Panc1 (cell line): ENCODE data around the gene ARFRP1. TPM values are rescaled to one million over a fixed set of nuclear protein-coding genes. Genes with fewer than 3 reads are reported as not detected.
"Not testable (repeated sequence)": the region's sequence is repeated elsewhere in the genome, so short reads cannot be mapped to it uniquely, and the experiment has no call there.

Experiments
- ATAC-seq: fragments of 200-7000 bp; cut with Tn5 transposase; 2 replicates; pipeline ENCODE4 v1.9.1; 2020; ENCODE audit warnings: mild to moderate bottlenecking, moderate library complexity
- BruUV-seq: library from RNA; stranded (reverse); fragments of 400-500 nt; replicated peaks from 2 replicates; lab custom pipeline; 2021; lab: Mats Ljungman, UMichigan
- CTCF ChIA-PET: fragments of 300-600 bp; sonication (Branson Sonifier 250); formaldehyde crosslinking; loops from one replicate; lab custom pipeline; 2022; ENCODE audit warnings: antibody characterized with exemption; lab: Charles Lee
- POLR2A ChIA-PET: fragments of 300-600 bp; sonication (Branson Sonifier 250); formaldehyde crosslinking; loops from one replicate; lab custom pipeline; 2022; ENCODE audit warnings: antibody characterized with exemption; lab: Charles Lee
- DNase-seq: peaks from one replicate; pipeline ENCODE4 v3.0.0-alpha.2; 2010; ENCODE audit warnings: low read depth, low spot score
- H3K27ac ChIP-seq: 2 replicates; pipeline ENCODE4 v1.5.1; 2011; ENCODE audit warnings: mild to moderate bottlenecking, low read length, inconsistent platforms
- H3K27me3 ChIP-seq: fragments of 200-500 bp; sonication (Bioruptor generic); 2 replicates; pipeline ENCODE4 v1.6.0; 2014; ENCODE audit warnings: low read length, inconsistent platforms; ENCODE audit not compliant: control insufficient read depth, insufficient read depth
- H3K36me3 ChIP-seq: fragments of 200-500 bp; sonication (Bioruptor generic); 2 replicates; pipeline ENCODE4 v1.5.1; 2014; ENCODE audit warnings: inconsistent platforms, mild to moderate bottlenecking, low read length, moderate library complexity; ENCODE audit not compliant: control insufficient read depth, insufficient read depth
- H3K4me1 ChIP-seq: 2 replicates; pipeline ENCODE4 v1.5.1; 2011; ENCODE audit warnings: inconsistent platforms, mild to moderate bottlenecking, low read length, moderate library complexity; ENCODE audit not compliant: control insufficient read depth, insufficient read depth
- H3K4me3 ChIP-seq, 2 experiments: 2 replicates each; pipeline ENCODE4 v1.5.1; 2011 to 2012; ENCODE audit warnings: low read depth in 2 of 2, low read length in 2 of 2, mild to moderate bottlenecking in 2 of 2, inconsistent platforms in 1 of 2, moderate library complexity in 1 of 2
- H3K9me3 ChIP-seq: fragments of 200-500 bp; sonication (Bioruptor generic); 2 replicates; pipeline ENCODE4 v1.5.1; 2014; ENCODE audit warnings: low read depth, mild to moderate bottlenecking, inconsistent platforms, low read length, moderate library complexity; ENCODE audit not compliant: control insufficient read depth, insufficient read depth
- CTCF ChIP-seq: fragments of 450-650 bp; IDR thresholded peaks from 2 replicates; pipeline ENCODE4 v1.5.1; 2017; ENCODE audit warnings: mild to moderate bottlenecking
- POLR2AphosphoS5 ChIP-seq: IDR thresholded peaks from 2 replicates; pipeline ENCODE4 v1.6.1; 2012; ENCODE audit warnings: mild to moderate bottlenecking, low read depth, low read length, moderate library complexity
- REST ChIP-seq, 2 experiments: IDR thresholded peaks; 2 replicates each; pipeline ENCODE4 v1.6.1; 2011 to 2012; ENCODE audit warnings: low read depth in 2 of 2, control low read depth in 1 of 2, low read length in 1 of 2, mild to moderate bottlenecking in 1 of 2, moderate library complexity in 1 of 2; ENCODE audit not compliant: insufficient read depth in 1 of 2
- SIN3A ChIP-seq: IDR thresholded peaks from 2 replicates; pipeline ENCODE4 v1.6.1; 2012; ENCODE audit warnings: low read depth, mild to moderate bottlenecking, low read length, moderate library complexity, borderline replicate concordance; ENCODE audit not compliant: insufficient read depth
- TCF7L2 ChIP-seq: IDR thresholded peaks from 2 replicates; pipeline ENCODE4 v1.6.1; 2011; ENCODE audit warnings: mild to moderate bottlenecking, low read depth, low read length, inconsistent platforms
- in situ Hi-C: cut with HindIII; loops from 2 replicates; pipeline ENCODE4 v1.10.0; 2016; ENCODE audit warnings: low sequenced_read_pairs, low pct_unique_long_range_greater_than_20kb
- intact Hi-C: fragments of 100-400 bp; cut with micrococcal nuclease; formaldehyde crosslinking; loops from one replicate; pipeline ENCODE4 v1.10.0; 2022; ENCODE audit not compliant: unreplicated experiment
- total RNA-seq: library from RNA; stranded (reverse); gene quantifications from one replicate; pipeline ENCODE4 v1.2.1, GENCODE V29; 2021; ENCODE audit not compliant: unreplicated experiment

The ARFRP1 gene
- total RNA-seq, 1 experiment from 2014 or later, result 57.9 TPM

- POLR2A ChIA-PET, result no interaction called here
These were observed 35.1 kb downstream of the ARFRP1 start for GRCh38 chr20:63672666-63673065.

GRCh38 chr20:63671695-63672094, 36.1 kb downstream of the ARFRP1 start:
- BruUV-seq, intact Hi-C loops, H3K4me1 ChIP-seq, H3K27ac ChIP-seq, H3K4me3 ChIP-seq, ATAC-seq, H3K36me3 ChIP-seq, DNase-seq, in situ Hi-C loops, CTCF ChIA-PET, H3K9me3 ChIP-seq, POLR2A ChIA-PET, H3K27me3 ChIP-seq: not testable (repeated sequence)

More at GRCh38 chr20:63672666-63673065, 35.1 kb downstream of the ARFRP1 start:
- CTCF ChIA-PET, result no interaction called here
- no peaks in the 10 kb centered on the region for H3K4me1 ChIP-seq
- H3K36me3 ChIP-seq, result no peaks in the 10 kb centered on the region
- no peak overlapping the region for H3K27ac ChIP-seq
- DNase-seq (no peak), ATAC-seq (no peak)
- no TSS peak for BruUV-seq
- in situ Hi-C loops (no loop called here), intact Hi-C loops (no loop called here)
- no peaks in the 10 kb centered on the region for H3K9me3 ChIP-seq
- H3K27me3 ChIP-seq, result no peaks in the 10 kb centered on the region
- H3K4me3 ChIP-seq, result no peak overlapping the region
- TF ChIP-seq POLR2AphosphoS5 (no peak), SIN3A (no peak), REST (IDR thresholded peaks at IDR 0.05; ENCODE audit: insufficient read depth in 1 of 2, low read depth in 2 of 2, low read length in 1 of 2) (no peak), CTCF (no peak), TCF7L2 (no peak)

GRCh38 chr20:63668351-63668750, 39.4 kb downstream of the ARFRP1 start:
- H3K36me3 ChIP-seq, result no peaks in the 10 kb centered on the region
- CTCF ChIA-PET, result no interaction called here

More at GRCh38 chr20:63668351-63668750, 39.4 kb downstream of the ARFRP1 start:
- no peak for ATAC-seq
- in situ Hi-C loops, result no loop called here
- H3K4me3 ChIP-seq, result no peak overlapping the region
- POLR2A ChIA-PET, result no interaction called here
- H3K9me3 ChIP-seq, result no peaks in the 10 kb centered on the region
- intact Hi-C loops, result no loop called here
- no peak overlapping the region for H3K27ac ChIP-seq
- TF ChIP-seq REST (IDR thresholded peaks at IDR 0.05; ENCODE audit: insufficient read depth in 1 of 2, low read depth in 2 of 2, low read length in 1 of 2), result no peak
- no peak for TF ChIP-seq POLR2AphosphoS5
- TF ChIP-seq SIN3A, result no peak
- TF ChIP-seq CTCF, result no peak
- no peak for TF ChIP-seq TCF7L2
- no peak for DNase-seq
- H3K27me3 ChIP-seq, result no peaks in the 10 kb centered on the region
- no peaks in the 10 kb centered on the region for H3K4me1 ChIP-seq
- no TSS peak for BruUV-seq
